GM18498 (cell line): ENCODE results near the gene ANKRD39.

Experiments
- ATAC-seq: cut with Tn5 transposase; IDR thresholded peaks from one replicate; pipeline ENCODE4 v1.9.1; 2021; ENCODE audit warnings: mild to moderate bottlenecking, moderate library complexity; ENCODE audit not compliant: unreplicated experiment

ANKRD39 gene

GRCh38 chr2:96832408-96832753 lies 25.4 kb downstream of the ANKRD39 start:
- no peak for ATAC-seq

- ATAC-seq = no peak
Measured at GRCh38 chr2:96831679-96832078, 26.1 kb downstream of the ANKRD39 start.

- no peak for ATAC-seq
Measured at GRCh38 chr2:96830044-96830562, 27.7 kb downstream of the ANKRD39 start.

- no peak for ATAC-seq
Measured at GRCh38 chr2:96828874-96829273, 28.9 kb downstream of the ANKRD39 start.

GRCh38 chr2:96828436-96828835 lies 29.4 kb downstream of the ANKRD39 start:
- ATAC-seq = no peak

- ATAC-seq = no peak
Measured at GRCh38 chr2:96826546-96827278, 31.1 kb downstream of the ANKRD39 start.

GRCh38 chr2:96825057-96825456 lies 32.8 kb downstream of the ANKRD39 start:
- ATAC-seq = no peak

GRCh38 chr2:96824079-96824870 lies 33.5 kb downstream of the ANKRD39 start:
- ATAC-seq = no peak

GRCh38 chr2:96823198-96823597 lies 34.6 kb downstream of the ANKRD39 start:
- ATAC-seq = no peak

- no peak for ATAC-seq
Measured at GRCh38 chr2:96822786-96823185, 35.0 kb downstream of the ANKRD39 start.

- no peak for ATAC-seq
Measured at GRCh38 chr2:96821113-96821675, 36.6 kb downstream of the ANKRD39 start.

- no peak for ATAC-seq
Measured at GRCh38 chr2:96819876-96820511, 37.8 kb downstream of the ANKRD39 start.

- ATAC-seq = no peak
Measured at GRCh38 chr2:96819128-96819875, 38.5 kb downstream of the ANKRD39 start.

- ATAC-seq = no peak
Measured at GRCh38 chr2:96817882-96818281, 39.9 kb downstream of the ANKRD39 start.

GRCh38 chr2:96816836-96817702 lies 40.7 kb downstream of the ANKRD39 start:
- ATAC-seq = peak; percentile 6

GRCh38 chr2:96816127-96816835 lies 41.5 kb downstream of the ANKRD39 start, which contains the start of gene CNNM3:
TSS of gene CNNM3 (plus strand) at chr2:96816268. CDS start at chr2:96816278, 10 bp downstream.
- peak; percentile 92 for ATAC-seq

- ATAC-seq = peak; percentile 1
Measured at GRCh38 chr2:96815326-96816126, 42.3 kb downstream of the ANKRD39 start.

- ATAC-seq = no peak
Measured at GRCh38 chr2:96813656-96814055, 44.2 kb downstream of the ANKRD39 start.
